ENCODE data around the gene DCT.

Gene DCT

GRCh38 chr13:94412870-94413597 lies 66.4 kb downstream of the DCT start:
- Mint-ChIP-seq H3K4me3 (no peak overlapping the region), H3K36me3 (ENCODE audit: low read depth) (peaks cover 12% of the 10 kb centered on the region), H3K9me3 (peaks cover 5% of the 10 kb centered on the region), H3K27ac (no peak overlapping the region), H3K27me3 (ENCODE audit: low read depth, poor library complexity) (no peaks in the 10 kb centered on the region), H3K4me1 (peaks cover 37% of the 10 kb centered on the region)
- TF ChIP-seq CTCF (IDR thresholded peaks at IDR 0.05) = no peak
- DNase-seq = no peak

- Mint-ChIP-seq H3K27me3 (ENCODE audit: low read depth, poor library complexity) (no peaks in the 10 kb centered on the region), H3K36me3 (ENCODE audit: low read depth) (peaks cover 12% of the 10 kb centered on the region), H3K27ac (no peak overlapping the region), H3K4me3 (no peak overlapping the region), H3K4me1 (peaks cover 37% of the 10 kb centered on the region), H3K9me3 (no peaks in the 10 kb centered on the region)
- no peak for TF ChIP-seq CTCF (IDR thresholded peaks at IDR 0.05)
- no peak for DNase-seq
Measured at GRCh38 chr13:94411747-94412146, 67.7 kb downstream of the DCT start.

- H3K27me3 Mint-ChIP-seq (ENCODE audit: low read depth, poor library complexity) = no peaks in the 10 kb centered on the region
- peaks cover 21% of the 10 kb centered on the region for H3K4me1 Mint-ChIP-seq
- H3K27ac Mint-ChIP-seq = no peak overlapping the region
- DNase-seq = no peak
- no peak overlapping the region for H3K4me3 Mint-ChIP-seq
- H3K36me3 Mint-ChIP-seq (ENCODE audit: low read depth) = peaks cover 18% of the 10 kb centered on the region
- no peak for TF ChIP-seq CTCF (IDR thresholded peaks at IDR 0.05)
- H3K9me3 Mint-ChIP-seq = no peaks in the 10 kb centered on the region
Measured at GRCh38 chr13:94408314-94409036, 71.0 kb downstream of the DCT start.

- no peak overlapping the region for H3K27ac Mint-ChIP-seq
- no peaks in the 10 kb centered on the region for H3K4me1 Mint-ChIP-seq
- no peak for DNase-seq
- peaks cover 56% of the 10 kb centered on the region for H3K36me3 Mint-ChIP-seq (ENCODE audit: low read depth)
- H3K9me3 Mint-ChIP-seq = peaks cover 8% of the 10 kb centered on the region
- no peaks in the 10 kb centered on the region for H3K27me3 Mint-ChIP-seq (ENCODE audit: low read depth, poor library complexity)
- no peak for TF ChIP-seq CTCF (IDR thresholded peaks at IDR 0.05)
- no peak overlapping the region for H3K4me3 Mint-ChIP-seq
Measured at GRCh38 chr13:94400874-94401273, 78.6 kb downstream of the DCT start.

- Mint-ChIP-seq H3K4me3 (no peak overlapping the region), H3K27ac (no peak overlapping the region), H3K4me1 (no peaks in the 10 kb centered on the region), H3K9me3 (peaks cover 8% of the 10 kb centered on the region), H3K27me3 (ENCODE audit: low read depth, poor library complexity) (no peaks in the 10 kb centered on the region), H3K36me3 (ENCODE audit: low read depth) (peaks cover 56% of the 10 kb centered on the region)
- TF ChIP-seq CTCF (IDR thresholded peaks at IDR 0.05) = no peak
- no peak for DNase-seq
Measured at GRCh38 chr13:94399812-94400211, 79.7 kb downstream of the DCT start.
